GM12878 (cell line): ENCODE measurements around the gene SCT. TPM values are rescaled to one million over a fixed set of nuclear protein-coding genes. Genes with fewer than 3 reads are reported as not detected.

Experiments used
- ATAC-seq: fragments of 200-7000 bp; cut with Tn5 transposase; 3 replicates; pipeline ENCODE4 v1.9.1; 2020; ENCODE audit warnings: mild to moderate bottlenecking, moderate library complexity
- BruUV-seq: library from RNA; stranded (reverse); fragments of 400-500 nt; replicated peaks from 2 replicates; lab custom pipeline; 2021; lab: Mats Ljungman, UMichigan
- CTCF ChIA-PET: fragments of 300-600 bp; sonication (Branson Sonifier 250); formaldehyde crosslinking; extraction: SDS; loops from one replicate; lab custom pipeline; 2021; ENCODE audit warnings: inconsistent platforms; lab: Yijun Ruan, JAX
- POLR2A ChIA-PET: fragments of 350-600 bp; formaldehyde crosslinking; extraction: SDS; loops from one replicate; lab custom pipeline; 2021; ENCODE audit warnings: inconsistent platforms; lab: Charles Lee
- RAD21 ChIA-PET: fragments of 300-600 bp; sonication (Branson Sonifier 250); formaldehyde crosslinking; loops from one replicate; lab custom pipeline; 2023; ENCODE audit warnings: antibody characterized with exemption; ENCODE audit not compliant: unreplicated experiment; lab: Charles Lee
- SMC1A ChIA-PET: fragments of 300-600 bp; sonication (Branson Sonifier 250); formaldehyde crosslinking; loops from one replicate; lab custom pipeline; 2023; ENCODE audit not compliant: unreplicated experiment, uncharacterized antibody; lab: Charles Lee
- DNase-seq: peaks from one replicate; pipeline ENCODE4 v3.0.0-alpha.2; 2011; ENCODE audit warnings: low read depth, low spot score
- FAIRE-seq: peaks from 3 replicates; lab custom pipeline; 2011; peaks lifted over from hg19 to GRCh38; lab: Jason Lieb, UNC
- H2AFZ ChIP-seq: 2 replicates; pipeline ENCODE4 v1.6.0; 2011; ENCODE audit warnings: low read depth, low read length, control low read depth; ENCODE audit not compliant: control insufficient read depth
- H3K27ac ChIP-seq: 2 replicates; pipeline ENCODE4 v1.5.1; 2011; ENCODE audit warnings: control low read depth; ENCODE audit not compliant: control insufficient read depth, insufficient read depth
- H3K27me3 ChIP-seq, 2 experiments: replicated peaks in 1 of 2; 2 replicates each; pipeline versions ENCODE4 v1.6.0 to v1.6.1; 2011; ENCODE audit warnings: low read length in 1 of 2; ENCODE audit not compliant: control insufficient read depth in 2 of 2, insufficient read depth in 2 of 2
- H3K36me3 ChIP-seq, 2 experiments: 2 replicates each; pipeline ENCODE4 v1.5.1; 2011; ENCODE audit warnings: low read length in 1 of 2; ENCODE audit not compliant: control insufficient read depth in 2 of 2, insufficient read depth in 2 of 2
- H3K4me1 ChIP-seq: 2 replicates; pipeline ENCODE4 v1.6.1; 2011; ENCODE audit warnings: mild to moderate bottlenecking, low read length, moderate library complexity, mixed read lengths; ENCODE audit not compliant: control insufficient read depth, insufficient read depth
- H3K4me2 ChIP-seq: 2 replicates; pipeline ENCODE4 v1.6.0; 2011; ENCODE audit warnings: control low read depth; ENCODE audit not compliant: control insufficient read depth, insufficient read depth
- H3K4me3 ChIP-seq: fragments of 200-600 bp; sonication (generic); 2 replicates; pipeline ENCODE4 v1.5.1; 2016
- H3K79me2 ChIP-seq: 2 replicates; pipeline ENCODE4 v1.6.0; 2011; ENCODE audit warnings: low read length; ENCODE audit not compliant: control insufficient read depth, insufficient read depth
- H3K9ac ChIP-seq: 2 replicates; pipeline ENCODE4 v1.8.0; 2011; ENCODE audit warnings: low read length, control low read depth, mixed read lengths; ENCODE audit not compliant: control insufficient read depth, insufficient read depth
- H3K9me3 ChIP-seq: replicated peaks from 3 replicates; pipeline ENCODE4 v1.5.1; 2011; ENCODE audit warnings: mild to moderate bottlenecking, low read length; ENCODE audit not compliant: control insufficient read depth, insufficient read depth
- H4K20me1 ChIP-seq: 2 replicates; pipeline ENCODE4 v1.6.0; 2011; ENCODE audit not compliant: control insufficient read depth, insufficient read depth
- CREB1 ChIP-seq: IDR thresholded peaks from 2 replicates; pipeline ENCODE4 v1.6.1; 2012; ENCODE audit warnings: low read depth, mild to moderate bottlenecking, inconsistent platforms
- E4F1 ChIP-seq: fragments of 450-650 bp; IDR thresholded peaks from 2 replicates; pipeline ENCODE4 v1.6.1; 2018; ENCODE audit warnings: borderline replicate concordance, mild to moderate bottlenecking; ENCODE audit not compliant: partially characterized antibody
- EED ChIP-seq: sonication (generic); IDR thresholded peaks from 2 replicates; pipeline ENCODE4 v1.6.1; 2016; ENCODE audit warnings: antibody characterized with exemption, low read depth
- ETV6 ChIP-seq, 2 experiments: fragments of 450-650 bp in 1 of 2; IDR thresholded peaks in 1 of 2; conservative IDR thresholded peaks in 1 of 2; 2 replicates each; pipeline ENCODE4 v1.6.1; 2014; ENCODE audit warnings: antibody characterized with exemption in 1 of 2, borderline replicate concordance in 1 of 2, low read depth in 1 of 2, mild to moderate bottlenecking in 1 of 2, moderate library complexity in 1 of 2
- HCFC1 ChIP-seq: fragments of 150-350 bp; IDR thresholded peaks from 2 replicates; pipeline ENCODE4 v1.6.1; 2014; ENCODE audit warnings: low read length
- IKZF2 ChIP-seq, 2 experiments: fragments of 450-650 bp; IDR thresholded peaks; 2 replicates each; pipeline ENCODE4 v1.6.1; 2017; ENCODE audit warnings: mild to moderate bottlenecking in 2 of 2, moderate library complexity in 2 of 2
- KLF5 ChIP-seq: fragments of 450-650 bp; IDR thresholded peaks from 2 replicates; pipeline ENCODE4 v1.6.1; 2014; ENCODE audit warnings: mild to moderate bottlenecking; ENCODE audit not compliant: partially characterized antibody
- MYC ChIP-seq: IDR thresholded peaks from 2 replicates; pipeline ENCODE4 v1.6.1; 2011; ENCODE audit warnings: mild to moderate bottlenecking, low read length, moderate library complexity, inconsistent platforms; ENCODE audit not compliant: insufficient read depth, insufficient replicate concordance, insufficient read length, severe bottlenecking
- NFXL1 ChIP-seq: fragments of 450-650 bp; IDR thresholded peaks from 2 replicates; pipeline ENCODE4 v1.6.1; 2017; ENCODE audit warnings: antibody characterized with exemption, mild to moderate bottlenecking, borderline replicate concordance
- PKNOX1 ChIP-seq: fragments of 450-650 bp; IDR thresholded peaks from 2 replicates; pipeline ENCODE4 v1.6.1; 2016; ENCODE audit warnings: mild to moderate bottlenecking
- POLR2AphosphoS2 ChIP-seq: IDR thresholded peaks from 2 replicates; pipeline ENCODE4 v1.6.1; 2011; ENCODE audit warnings: low read depth, mild to moderate bottlenecking, low read length, improper control_type of control experiment, moderate library complexity
- POLR2AphosphoS5 ChIP-seq: IDR thresholded peaks from 2 replicates; pipeline ENCODE4 v1.6.1; 2011; ENCODE audit warnings: mild to moderate bottlenecking, low read length, inconsistent platforms
- RB1 ChIP-seq: fragments of 450-650 bp; formaldehyde crosslinking; IDR thresholded peaks from 2 replicates; pipeline ENCODE4 v1.6.1; 2017; ENCODE audit warnings: mild to moderate bottlenecking, borderline replicate concordance
- RBBP5 ChIP-seq: fragments of 200-600 bp; sonication (generic); conservative IDR thresholded peaks from 2 replicates; pipeline ENCODE4 v1.6.1; 2016
- RUNX3 ChIP-seq: IDR thresholded peaks from 2 replicates; pipeline ENCODE4 v1.6.1; 2012; ENCODE audit warnings: low read length, inconsistent platforms
- SMARCA5 ChIP-seq: fragments of 450-650 bp; IDR thresholded peaks from 2 replicates; pipeline ENCODE4 v1.6.1; 2017; ENCODE audit warnings: mild to moderate bottlenecking
- SUPT20H ChIP-seq: IDR thresholded peaks from 2 replicates; pipeline ENCODE4 v1.6.1; 2011; ENCODE audit warnings: low read depth, mild to moderate bottlenecking, low read length, moderate library complexity, borderline replicate concordance; ENCODE audit not compliant: control insufficient read depth
- ZNF687 ChIP-seq: fragments of 450-650 bp; IDR thresholded peaks from 2 replicates; pipeline ENCODE4 v1.6.1; 2017; ENCODE audit warnings: mild to moderate bottlenecking, moderate library complexity
- WGBS: methylation state at CpG from one replicate; pipeline ENCODE4 v1.1.6; 2016; ENCODE audit warnings: low lambda C conversion rate; ENCODE audit not compliant: insufficient replicate concordance, insufficient coverage; ENCODE audit errors: missing lambda C conversion rate; 5-methylcytosine and 5-hydroxymethylcytosine counted together
- in situ Hi-C: fragments of 300-500 bp; cut with MboI; formaldehyde crosslinking; loops from 9 replicates; pipeline ENCODE4 v1.14.3; 2018; ENCODE audit warnings: mixed read lengths
- intact Hi-C: fragments of 100-400 bp; cut with micrococcal nuclease; formaldehyde crosslinking; loops from one replicate; pipeline ENCODE4 v1.14.2; 2022; ENCODE audit not compliant: unreplicated experiment
- polyA plus RNA-seq, 11 experiments: library from polyadenylated mRNA; depleted of rRNA in 4 of 11; unstranded in 6 of 11; stranded (reverse) in 5 of 11; fragments of >200 nt; fragmentation: Nextera tagmentation in 4 of 11; fragmentation: Illumina TruSeq in 1 of 11; extraction: Ambion mirVana in 4 of 11; extraction: Trizol in 1 of 11; gene quantifications; 1 replicate in 1 of 11; 2 replicates in 10 of 11; pipeline versions ENCODE4 v1.2.1 to v1.2.3, GENCODE V29; 2011 to 2016; ENCODE audit warnings: inconsistent platforms in 2 of 11, missing spikeins in 2 of 11, low read depth in 1 of 11
- total RNA-seq, 4 experiments: library from RNA; depleted of rRNA in 3 of 4; stranded (reverse); fragments of >200 nt in 3 of 4; fragmentation: Illumina TruSeq in 1 of 4; extraction: Trizol in 1 of 4; gene quantifications; 2 replicates each; pipeline versions ENCODE4 v1.2.1 to v1.2.3, GENCODE V29; 2013 to 2021

SCT gene
- total and polyA plus RNA-seq, 10 of the 15 experiments (the other 5 are each of a cell fraction or from before 2014, with no cell fraction given): not detected

- no TSS peak for BruUV-seq
- POLR2A ChIA-PET: no interaction called here
- Histone ChIP-seq H3K9me3 (no peaks in the 10 kb centered on the region), H3K4me1 (no peaks in the 10 kb centered on the region), H3K27ac (no peak overlapping the region), H3K79me2 (no peaks in the 10 kb centered on the region), H3K36me3 (peaks cover 26 to 48% of the 10 kb centered on the region in 2 experiments), H3K4me2 (no peak overlapping the region), H3K4me3 (no peak overlapping the region), H3K27me3 (no peaks in the 10 kb centered on the region), H3K9ac (no peak overlapping the region), H4K20me1 (no peaks in the 10 kb centered on the region), H2AFZ (no peak overlapping the region)
- no peak for ATAC-seq
- no peak for DNase-seq
- intact Hi-C loops (no loop called here), in situ Hi-C loops (no loop called here)
- FAIRE-seq: no peak
- CTCF ChIA-PET: no interaction called here
- WGBS: 86% methylated on average over 10 of the region's 10 CpGs
- SMC1A ChIA-PET: no interaction called here
- RAD21 ChIA-PET: no interaction called here
- TF ChIP-seq POLR2AphosphoS2 (no peak), SMARCA5 (no peak), PKNOX1 (no peak), NFXL1 (no peak), MYC (no peak), HCFC1 (no peak), POLR2AphosphoS5 (no peak), ETV6 (conservative IDR thresholded peaks at IDR 0.05 in 1 of 2, IDR thresholded peaks at IDR 0.05 in 1 of 2; ENCODE audit: borderline replicate concordance in 1 of 2, low read depth in 1 of 2) (no peak), RBBP5 (no peak), SUPT20H (no peak), KLF5 (no peak), CREB1 (no peak), RUNX3 (no peak), IKZF2 (IDR thresholded peaks at IDR 0.05) (no peak), E4F1 (no peak), RB1 (no peak), EED (no peak), ZNF687 (no peak)
Observed at GRCh38 chr11:592918-593317, 34.1 kb downstream of the SCT start.
